ENCODE measurements around the gene PPP2R5C. TPM values are rescaled to one million over a fixed set of nuclear protein-coding genes. Genes with fewer than 3 reads are reported as not detected.

The PPP2R5C gene
- total and polyA plus RNA-seq, 2 donors (not counting 3 experiments of a cell fraction or from before 2014, with no cell fraction given) = 42.6 to 83.6 TPM

DNA sequence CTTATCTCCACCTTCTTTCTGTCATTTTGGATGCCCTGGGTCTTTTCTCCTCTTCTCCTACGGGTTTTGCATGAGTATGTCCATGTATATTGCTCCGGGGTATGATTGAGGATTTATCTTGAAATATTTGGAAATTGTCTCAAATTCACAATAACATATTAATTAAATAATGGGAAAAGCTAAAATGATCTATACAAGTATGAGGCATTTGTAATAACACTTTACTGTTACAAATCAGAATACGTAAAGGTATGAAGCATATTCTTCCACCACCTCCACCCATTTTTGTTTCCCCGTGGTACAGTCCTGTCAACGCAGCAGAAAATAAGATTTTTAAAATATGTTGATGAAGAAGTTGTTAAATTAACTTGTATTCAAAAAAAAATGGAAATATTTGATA lies 91.3 kb downstream of the PPP2R5C start:
- POLR2A ChIA-PET = no interaction called here
- H3K27ac ChIP-seq (ENCODE audit: insufficient read depth, low read depth, low read length) = no peak overlapping the region
- no peak overlapping the region for H2AFZ ChIP-seq (ENCODE audit: low read depth, low read length)
- no peaks in the 10 kb centered on the region for H4K20me1 ChIP-seq (replicated peaks; ENCODE audit: control insufficient read depth, extremely low read depth, insufficient read depth, low read length)
- no peaks in the 10 kb centered on the region for H3K9me3 ChIP-seq (replicated peaks; ENCODE audit: control insufficient read depth, insufficient read depth, low read length)
- H3K9me1 ChIP-seq (replicated peaks; ENCODE audit: control insufficient read depth, extremely low read depth, insufficient read depth, low read length) = no peaks in the 10 kb centered on the region
- DNase-seq (ENCODE audit: low read depth, low spot score) (no peak), FAIRE-seq (no peak)
- TF ChIP-seq POLR2A (IDR thresholded peaks at IDR 0.05; ENCODE audit: low read depth, low read length) (no peak), MYC (IDR thresholded peaks at IDR 0.05; ENCODE audit: low read depth, low read length) (no peak), POLR2AphosphoS5 (IDR thresholded peaks at IDR 0.05; ENCODE audit: insufficient read depth, low read depth, low read length) (no peak), JUN (IDR thresholded peaks at IDR 0.05; ENCODE audit: borderline replicate concordance, insufficient read depth, insufficient read length, low read depth) (no peak), GATA2 (IDR thresholded peaks at IDR 0.05; ENCODE audit: insufficient read depth, insufficient read length, low read depth, low read length) (no peak), FOS (IDR thresholded peaks at IDR 0.05; ENCODE audit: borderline replicate concordance, insufficient read depth, low read length) (no peak), EZH2 (IDR thresholded peaks at IDR 0.05; ENCODE audit: borderline replicate concordance, low read depth, low read length, severe bottlenecking) (no peak)
- TF ChIP-seq, protein P1, sequence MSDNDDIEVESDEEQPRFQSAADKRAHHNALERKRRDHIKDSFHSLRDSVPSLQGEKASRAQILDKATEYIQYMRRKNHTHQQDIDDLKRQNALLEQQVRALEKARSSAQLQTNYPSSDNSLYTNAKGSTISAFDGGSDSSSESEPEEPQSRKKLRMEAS (IDR thresholded peaks at IDR 0.05; ENCODE audit: insufficient read depth, insufficient read length) = no peak
- TF ChIP-seq, protein P2, sequence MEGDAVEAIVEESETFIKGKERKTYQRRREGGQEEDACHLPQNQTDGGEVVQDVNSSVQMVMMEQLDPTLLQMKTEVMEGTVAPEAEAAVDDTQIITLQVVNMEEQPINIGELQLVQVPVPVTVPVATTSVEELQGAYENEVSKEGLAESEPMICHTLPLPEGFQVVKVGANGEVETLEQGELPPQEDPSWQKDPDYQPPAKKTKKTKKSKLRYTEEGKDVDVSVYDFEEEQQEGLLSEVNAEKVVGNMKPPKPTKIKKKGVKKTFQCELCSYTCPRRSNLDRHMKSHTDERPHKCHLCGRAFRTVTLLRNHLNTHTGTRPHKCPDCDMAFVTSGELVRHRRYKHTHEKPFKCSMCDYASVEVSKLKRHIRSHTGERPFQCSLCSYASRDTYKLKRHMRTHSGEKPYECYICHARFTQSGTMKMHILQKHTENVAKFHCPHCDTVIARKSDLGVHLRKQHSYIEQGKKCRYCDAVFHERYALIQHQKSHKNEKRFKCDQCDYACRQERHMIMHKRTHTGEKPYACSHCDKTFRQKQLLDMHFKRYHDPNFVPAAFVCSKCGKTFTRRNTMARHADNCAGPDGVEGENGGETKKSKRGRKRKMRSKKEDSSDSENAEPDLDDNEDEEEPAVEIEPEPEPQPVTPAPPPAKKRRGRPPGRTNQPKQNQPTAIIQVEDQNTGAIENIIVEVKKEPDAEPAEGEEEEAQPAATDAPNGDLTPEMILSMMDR (IDR thresholded peaks at IDR 0.05; ENCODE audit: extremely low read depth in 1 of 2, insufficient read depth in 1 of 2, low read depth in 1 of 2, low read length in 2 of 2) = no peak
- no peak overlapping the region for H3K4me2 ChIP-seq (ENCODE audit: insufficient read depth, low read length)
- dilution Hi-C loops (cut with MboI; ENCODE audit: extremely low pct_ligation_motif_present, low sequenced_read_pairs) = no loop called here
- H3K36me3 ChIP-seq (ENCODE audit: control insufficient read depth in 2 of 2, extremely low read depth in 1 of 2, insufficient read depth in 2 of 2, low read length in 2 of 2) = peaks cover 3% of the 10 kb centered on the region in 2 experiments
- H3K9ac ChIP-seq (replicated peaks; ENCODE audit: extremely low read depth, insufficient read depth, low read length) = no peak overlapping the region
- H3K79me2 ChIP-seq (ENCODE audit: control insufficient read depth, insufficient read depth, low read length) = peaks cover 46% of the 10 kb centered on the region
- no TSS peak for BruUV-seq (replicated peaks)
- H3K27me3 ChIP-seq (ENCODE audit: control insufficient read depth in 2 of 2, insufficient read depth in 2 of 2, low read length in 2 of 2) = no peaks in the 10 kb centered on the region
- intact Hi-C loops (cut with micrococcal nuclease) = no loop called here
- H3K4me3 ChIP-seq (replicated peaks in 1 of 3; ENCODE audit: insufficient read depth in 1 of 3, low read depth in 1 of 3, low read length in 3 of 3) = no peak overlapping the region
- CTCF ChIA-PET = interaction anchor here (1.5 kb wide), 1 partner anchor 8 kb away, joined by 6 read pairs; no protein-coding TSS in a partner anchor
- H3K4me1 ChIP-seq (ENCODE audit: control insufficient read depth, extremely low read depth, insufficient read depth, low read length) = peaks cover 5% of the 10 kb centered on the region
